HG03558 (cell line): Measurements from ENCODE around the gene MIPOL1.
"Not testable (repeated sequence)": the region's sequence is repeated elsewhere in the genome, so short reads cannot be mapped to it uniquely, and the experiment has no call there.

ENCODE experiments used
- ATAC-seq: cut with Tn5 transposase; IDR thresholded peaks from one replicate; pipeline ENCODE4 v1.9.1; 2021; ENCODE audit warnings: moderate number of reproducible peaks; ENCODE audit not compliant: unreplicated experiment; ENCODE audit errors: extremely low read depth

The MIPOL1 gene

DNA sequence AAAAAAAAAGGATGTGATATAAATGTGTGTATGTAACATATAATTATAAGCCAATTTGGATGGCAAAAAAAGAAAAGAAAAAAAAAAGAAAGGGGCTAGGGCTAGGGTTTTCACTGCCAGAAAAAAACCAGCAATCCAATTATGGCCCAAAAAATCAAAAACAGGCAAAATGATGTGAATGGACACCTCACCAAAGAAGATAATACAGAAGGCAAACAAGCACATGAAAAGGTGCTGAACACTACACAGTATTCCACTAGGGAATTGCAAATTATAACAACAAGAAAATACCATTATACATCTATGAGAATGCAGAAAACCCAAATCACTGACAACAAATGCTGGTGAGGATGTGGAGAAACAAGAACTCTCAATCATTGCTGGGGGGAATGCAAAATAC, 12.1 kb upstream of the MIPOL1 start:
- ATAC-seq, result no peak

- no peak for ATAC-seq
Observed at GRCh38 chr14:37186865-37187264, 10.9 kb upstream of the MIPOL1 start.

- no peak for ATAC-seq
Observed at GRCh38 chr14:37187294-37187693, 10.4 kb upstream of the MIPOL1 start.

- ATAC-seq, result not testable (repeated sequence)
Observed at GRCh38 chr14:37187840-37188577, 9.7 kb upstream of the MIPOL1 start.

DNA sequence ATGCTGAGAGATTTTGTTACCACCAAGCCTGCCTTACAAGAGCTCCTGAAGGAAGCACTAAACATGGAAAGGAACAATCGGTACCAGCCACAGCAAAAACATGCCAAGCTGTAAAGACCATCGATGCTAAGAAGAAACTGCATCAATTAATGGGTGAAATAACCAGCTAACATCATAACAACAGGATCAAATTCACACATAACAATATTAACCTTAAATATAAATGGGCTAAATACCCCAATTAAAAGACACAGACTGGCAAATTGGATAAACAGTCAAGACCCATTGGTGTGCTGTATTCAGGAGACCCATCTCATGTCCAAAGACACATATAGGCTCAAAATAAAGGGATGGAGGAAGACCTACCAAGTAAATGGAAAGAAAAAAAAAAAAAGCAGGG, 8.0 kb upstream of the MIPOL1 start:
- not testable (repeated sequence) for ATAC-seq

DNA sequence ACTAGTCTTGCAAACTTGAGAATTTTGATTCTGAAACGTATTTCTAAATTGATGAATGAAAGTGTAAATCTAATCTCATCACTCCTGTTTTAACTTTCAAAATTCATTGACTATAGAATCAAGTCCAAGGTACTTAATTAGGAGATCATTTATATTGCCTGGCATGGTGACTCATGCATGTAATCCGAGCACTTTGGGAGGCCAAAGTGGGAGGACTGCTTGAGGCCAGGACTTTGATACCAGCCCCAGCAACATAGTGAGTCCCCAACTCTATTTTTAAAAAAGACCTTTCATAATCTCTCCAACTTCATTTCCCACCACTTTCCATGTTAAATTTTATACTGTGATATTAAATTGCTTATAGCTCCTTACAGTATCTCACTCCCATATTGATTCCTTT, 3.0 kb upstream of the MIPOL1 start:
- no peak for ATAC-seq

GRCh38 chr14:37195327-37195726, 2.4 kb upstream of the MIPOL1 start:
- no peak for ATAC-seq

DNA sequence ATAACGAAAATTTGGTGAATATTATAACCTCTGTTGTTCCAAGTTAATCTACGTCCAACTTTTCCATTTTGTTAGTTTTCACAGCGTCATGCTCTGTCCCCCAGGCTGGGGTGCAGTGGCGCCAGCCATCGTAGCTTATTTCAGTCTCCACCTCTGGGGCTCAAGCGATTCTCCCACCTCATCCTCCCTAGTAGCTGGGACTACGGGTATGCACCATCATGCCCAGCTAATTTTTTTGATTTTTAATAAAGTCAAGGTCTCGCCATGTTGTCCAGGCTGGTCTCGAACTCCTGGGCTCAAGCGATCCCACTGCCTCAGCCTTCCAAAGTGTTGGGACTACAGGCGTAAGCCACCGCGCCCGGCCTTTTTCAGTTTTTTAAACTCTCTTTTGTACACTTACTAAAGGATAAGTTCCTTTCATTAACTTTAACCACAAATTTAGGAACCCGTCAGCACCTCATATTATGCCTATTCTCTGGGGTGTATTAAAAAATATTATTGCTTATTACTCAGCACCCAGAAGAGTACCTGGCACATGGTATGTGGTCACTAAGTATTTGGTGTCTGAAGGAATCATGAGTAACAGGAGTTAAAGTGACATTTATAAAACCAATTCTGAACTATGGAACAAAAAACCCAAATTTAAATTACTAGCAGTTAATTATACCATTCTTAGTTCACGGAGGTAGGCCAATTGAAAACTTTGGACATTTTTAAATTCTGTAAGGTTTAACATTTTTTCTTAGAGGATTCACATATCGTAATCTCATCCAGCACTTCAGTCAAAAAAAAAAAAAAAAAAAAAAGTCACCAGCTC, 925 bp upstream of the MIPOL1 start:
- no peak for ATAC-seq

DNA sequence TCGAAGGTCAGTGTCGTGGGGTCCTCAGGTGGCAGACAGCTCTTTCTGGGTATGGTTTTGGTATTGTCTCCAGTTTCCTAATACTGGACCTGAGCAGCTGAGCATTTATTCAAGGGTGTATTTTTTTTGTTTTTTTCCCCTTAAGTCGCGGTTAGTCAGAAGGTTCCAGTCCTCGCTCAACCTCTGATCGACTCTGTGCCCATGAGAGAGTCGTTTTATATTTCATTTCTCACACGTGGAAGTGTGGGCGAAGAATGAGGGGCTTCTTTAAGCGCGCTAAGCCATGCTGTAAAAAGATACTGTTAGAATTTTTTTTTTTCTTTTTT, 499 bp downstream of the MIPOL1 start:
- ATAC-seq, result no peak

- no peak for ATAC-seq
Observed at GRCh38 chr14:37198907-37199306, 1.2 kb downstream of the MIPOL1 start.

DNA sequence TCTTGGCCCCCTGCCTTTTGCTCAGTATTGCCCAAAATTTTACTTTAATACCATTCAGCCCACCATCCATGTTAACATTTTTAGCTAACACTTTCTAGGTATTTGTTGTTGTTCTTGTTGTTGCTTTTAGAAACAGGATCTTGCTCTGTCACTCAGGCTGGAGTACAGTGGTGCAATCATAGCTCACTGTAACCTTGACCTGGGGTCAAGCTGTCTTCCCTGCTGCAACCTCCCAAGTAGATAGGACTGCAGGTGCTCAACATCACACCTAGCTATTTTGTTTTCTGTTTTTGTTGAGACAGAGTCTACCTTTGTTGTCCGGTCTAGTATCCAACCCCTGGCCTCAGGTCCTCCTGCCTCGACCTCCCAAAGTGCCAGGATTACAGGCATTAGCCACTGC, 4.0 kb downstream of the MIPOL1 start:
- no peak for ATAC-seq

GRCh38 chr14:37202265-37202664, 4.5 kb downstream of the MIPOL1 start:
- ATAC-seq, result no peak

GRCh38 chr14:37202812-37203211, 5.1 kb downstream of the MIPOL1 start:
- no peak for ATAC-seq

DNA sequence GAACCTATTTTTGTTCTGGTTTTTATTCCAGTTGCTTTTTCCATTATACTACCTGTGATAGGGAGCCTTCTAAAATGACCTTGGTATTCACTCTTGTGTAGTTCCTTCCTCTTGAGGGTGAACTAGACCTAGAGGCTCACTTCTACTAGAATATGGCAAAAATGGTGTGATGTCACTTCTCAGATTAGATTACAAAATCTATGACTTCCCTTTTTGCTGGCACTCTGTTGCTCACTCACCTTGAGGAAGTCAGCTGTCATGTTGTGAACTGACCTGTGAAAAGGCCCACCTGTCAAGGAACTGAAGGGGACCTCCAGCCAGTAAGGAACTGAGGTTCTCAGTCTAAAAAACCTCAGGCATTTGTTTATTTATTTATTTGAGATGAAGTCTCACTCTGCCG, 5.7 kb downstream of the MIPOL1 start:
- no peak for ATAC-seq

GRCh38 chr14:37205623-37206605, 8.2 kb downstream of the MIPOL1 start:
- not testable (repeated sequence) for ATAC-seq

GRCh38 chr14:37209617-37210016, 11.9 kb downstream of the MIPOL1 start:
- ATAC-seq, result not testable (repeated sequence)

DNA sequence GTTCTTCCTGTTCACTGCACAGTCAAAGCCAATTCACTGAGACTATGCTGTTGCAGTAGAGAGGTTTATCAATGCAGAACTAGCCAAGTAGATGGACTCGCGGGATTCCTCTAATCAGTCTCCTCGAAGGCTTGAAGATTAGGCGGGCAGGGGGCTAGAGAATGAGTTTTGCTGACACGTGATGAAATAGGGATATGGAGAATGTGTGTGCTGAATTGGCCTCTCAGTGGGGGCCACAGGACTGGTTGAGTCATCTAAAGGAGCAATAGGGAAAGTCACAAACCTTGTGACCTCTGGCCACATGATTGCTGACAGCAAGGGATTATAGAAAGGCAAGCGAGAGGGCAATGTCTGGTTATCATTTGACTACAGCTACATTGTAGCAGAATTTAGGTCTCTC, 12.7 kb downstream of the MIPOL1 start:
- ATAC-seq, result no peak

- ATAC-seq, result no peak
Observed at GRCh38 chr14:37213016-37213415, 15.3 kb downstream of the MIPOL1 start.

DNA sequence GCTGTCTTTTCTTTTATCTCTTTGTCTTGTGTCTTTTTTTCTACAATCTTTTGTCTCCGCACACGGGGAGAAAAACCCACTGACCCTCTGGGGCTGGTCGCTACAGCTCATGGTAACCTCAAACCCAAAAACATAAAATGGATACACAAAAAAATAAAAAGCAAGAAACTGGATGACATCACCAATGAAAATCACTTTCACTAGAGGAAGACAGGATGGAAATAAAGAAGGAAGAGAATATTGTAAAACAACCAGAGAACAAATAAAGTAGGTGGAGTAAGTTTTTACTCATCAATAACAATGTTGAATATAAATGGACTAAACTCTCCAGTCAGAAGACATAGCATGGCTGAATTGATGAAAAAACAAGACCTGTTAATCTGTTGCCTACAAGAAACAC, 17.6 kb downstream of the MIPOL1 start:
- no peak for ATAC-seq

DNA sequence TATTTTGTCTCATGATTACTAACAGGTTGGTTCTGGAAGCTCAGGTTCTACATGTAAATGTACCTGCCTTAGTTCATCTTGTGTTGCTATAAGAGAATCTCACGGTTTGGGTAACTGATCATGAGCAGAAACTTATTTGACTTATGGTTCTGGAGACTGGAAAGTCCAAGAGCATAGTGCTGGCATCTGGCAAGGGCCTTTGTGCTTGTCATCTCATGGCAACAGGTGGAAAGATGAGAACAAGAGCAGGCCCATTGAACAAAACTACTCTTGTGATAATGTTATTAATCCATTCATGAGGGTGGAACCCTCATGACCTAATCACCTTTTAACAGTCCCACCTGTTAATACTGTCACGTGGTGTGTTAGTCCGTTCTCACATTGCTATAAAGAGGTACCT, 23.3 kb downstream of the MIPOL1 start:
- ATAC-seq, result no peak
